Large intestine (tissue), 3 donors: ENCODE results near the gene RSL1D1. TPM values are rescaled to one million over a fixed set of nuclear protein-coding genes. Genes with fewer than 3 reads are reported as not detected.

Experiments
- DNase-seq, 2 donors: peaks; one replicate each; pipeline versions ENCODE4 v3.0.0 to v3.0.0-alpha.2; 2013
- H3K27ac ChIP-seq: one replicate; pipeline ENCODE4 v1.5.1; 2013; ENCODE audit warnings: low read length
- H3K27me3 ChIP-seq: 2 replicates; pipeline ENCODE4 v1.6.1; 2013; ENCODE audit warnings: low read length; ENCODE audit not compliant: control insufficient read depth, insufficient read depth
- H3K36me3 ChIP-seq: 2 replicates; pipeline ENCODE4 v1.6.1; 2013; ENCODE audit warnings: low read length; ENCODE audit not compliant: control insufficient read depth, insufficient read depth
- H3K4me1 ChIP-seq: one replicate; pipeline ENCODE4 v1.6.1; 2013; ENCODE audit warnings: low read length; ENCODE audit not compliant: control insufficient read depth, insufficient read depth
- H3K4me3 ChIP-seq: one replicate; pipeline ENCODE4 v1.5.1; 2013; ENCODE audit warnings: low read length
- H3K9me3 ChIP-seq: one replicate; pipeline ENCODE4 v1.6.1; 2013; ENCODE audit warnings: mild to moderate bottlenecking, low read depth, low read length, moderate library complexity; ENCODE audit not compliant: control insufficient read depth
- WGBS: methylation state at CpG from one replicate; pipeline ENCODE4 v1.1.5; 2013; ENCODE audit warnings: low lambda C conversion rate; ENCODE audit not compliant: insufficient coverage; 5-methylcytosine and 5-hydroxymethylcytosine counted together
- polyA plus RNA-seq: library from polyadenylated mRNA; unstranded; fragments of 120-200 nt; gene quantifications from one replicate; pipeline ENCODE4 v1.2.1, GENCODE V29; 2013

Gene RSL1D1
- polyA plus RNA-seq, 1 donor = 251 TPM

DNA sequence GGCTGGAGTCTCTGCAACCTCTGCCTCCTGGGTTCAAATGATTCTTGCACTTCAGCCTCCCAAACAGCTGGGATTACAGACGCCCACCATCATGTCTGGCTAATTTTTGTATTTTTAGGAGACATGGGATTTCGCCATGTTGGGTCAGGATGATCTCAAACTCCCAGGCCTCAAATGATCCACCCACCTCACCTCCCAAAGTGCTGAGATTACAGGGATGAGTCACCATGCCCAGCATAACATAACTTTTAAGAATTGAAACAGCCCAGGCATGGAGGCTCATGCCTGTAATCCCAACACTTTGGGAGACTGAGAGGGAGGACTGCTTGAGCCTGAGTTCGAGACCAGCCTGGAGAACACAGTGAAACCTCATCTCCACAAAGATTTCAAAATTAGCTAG is 2.5 kb downstream of the RSL1D1 start:
- Histone ChIP-seq H3K4me3 (no peak overlapping the region), H3K27ac (no peak overlapping the region), H3K27me3 (no peaks in the 10 kb centered on the region), H3K9me3 (no peaks in the 10 kb centered on the region), H3K4me1 (peaks cover 2% of the 10 kb centered on the region), H3K36me3 (peaks cover 51% of the 10 kb centered on the region)
- DNase-seq = no peak
- WGBS = no CpG with 5 or more reads among the region's 3 CpGs

GRCh38 chr16:11844499-11844898 is 6.8 kb downstream of the RSL1D1 start:
- Histone ChIP-seq H3K9me3 (no peaks in the 10 kb centered on the region), H3K27me3 (no peaks in the 10 kb centered on the region), H3K4me3 (no peak overlapping the region), H3K4me1 (no peaks in the 10 kb centered on the region), H3K36me3 (peaks cover 77% of the 10 kb centered on the region), H3K27ac (no peak overlapping the region)
- no CpG with 5 or more reads among the region's 4 CpGs for WGBS
- no peak for DNase-seq

DNA sequence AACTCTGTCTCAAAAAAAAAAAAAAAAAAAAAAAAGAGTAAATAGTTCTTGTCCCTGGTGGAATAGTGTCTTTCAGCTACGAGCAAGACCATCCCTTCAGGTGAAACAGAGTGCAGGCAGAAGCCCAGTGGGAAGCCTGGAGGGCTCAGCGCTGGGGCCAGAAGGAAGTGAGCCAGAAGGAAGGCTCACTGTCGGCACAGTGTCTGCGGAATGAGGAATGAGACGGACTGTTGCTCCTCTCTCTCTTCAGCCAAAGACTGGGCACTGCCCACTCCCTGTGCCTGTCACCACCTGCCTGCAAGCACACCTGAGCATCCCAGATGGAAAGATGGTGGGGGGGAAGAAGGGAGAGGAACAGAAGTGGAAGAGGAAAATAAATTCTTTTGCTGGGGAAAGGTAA is 7.5 kb downstream of the RSL1D1 start:
- H3K9me3 ChIP-seq = no peaks in the 10 kb centered on the region
- H3K27ac ChIP-seq = no peak overlapping the region
- no peak overlapping the region for H3K4me3 ChIP-seq
- H3K4me1 ChIP-seq = no peaks in the 10 kb centered on the region
- DNase-seq = no peak
- H3K36me3 ChIP-seq = peaks cover 78% of the 10 kb centered on the region
- H3K27me3 ChIP-seq = no peaks in the 10 kb centered on the region
- WGBS = no CpG with 5 or more reads among the region's 5 CpGs

- Histone ChIP-seq H3K4me1 (no peaks in the 10 kb centered on the region), H3K27ac (no peak overlapping the region), H3K36me3 (peaks cover 79% of the 10 kb centered on the region), H3K27me3 (no peaks in the 10 kb centered on the region), H3K4me3 (no peak overlapping the region), H3K9me3 (no peaks in the 10 kb centered on the region)
- no peak for DNase-seq
- WGBS = no CpG with 5 or more reads among the region's 11 CpGs
Measured at GRCh38 chr16:11843206-11843605, 8.1 kb downstream of the RSL1D1 start.

DNA sequence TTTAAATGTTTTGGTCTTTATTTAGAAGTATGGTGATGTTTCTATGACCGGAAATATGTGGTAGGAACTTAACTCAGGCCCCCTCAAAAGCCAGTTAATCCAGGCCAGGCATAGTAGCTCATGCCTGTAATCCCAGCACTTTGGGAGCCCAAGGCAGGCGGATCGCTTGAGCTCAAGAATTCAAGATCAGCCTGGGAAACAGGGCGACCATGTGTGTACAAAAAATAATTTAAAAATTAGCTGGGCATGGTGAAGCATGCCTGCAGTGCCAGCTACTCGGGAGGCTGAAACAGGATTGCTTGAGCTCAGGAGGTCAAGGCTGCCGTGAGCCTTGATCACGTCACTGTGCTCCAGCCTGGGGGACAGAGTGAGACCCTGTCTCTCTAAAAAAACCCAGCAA is 10.3 kb downstream of the RSL1D1 start:
- no peak overlapping the region for H3K27ac ChIP-seq
- H3K27me3 ChIP-seq = no peaks in the 10 kb centered on the region
- no peaks in the 10 kb centered on the region for H3K4me1 ChIP-seq
- DNase-seq = no peak
- H3K36me3 ChIP-seq = peaks cover 81% of the 10 kb centered on the region
- 100% methylated on average over 1 of the region's 7 CpGs for WGBS
- no peak overlapping the region for H3K4me3 ChIP-seq
- no peaks in the 10 kb centered on the region for H3K9me3 ChIP-seq

DNA sequence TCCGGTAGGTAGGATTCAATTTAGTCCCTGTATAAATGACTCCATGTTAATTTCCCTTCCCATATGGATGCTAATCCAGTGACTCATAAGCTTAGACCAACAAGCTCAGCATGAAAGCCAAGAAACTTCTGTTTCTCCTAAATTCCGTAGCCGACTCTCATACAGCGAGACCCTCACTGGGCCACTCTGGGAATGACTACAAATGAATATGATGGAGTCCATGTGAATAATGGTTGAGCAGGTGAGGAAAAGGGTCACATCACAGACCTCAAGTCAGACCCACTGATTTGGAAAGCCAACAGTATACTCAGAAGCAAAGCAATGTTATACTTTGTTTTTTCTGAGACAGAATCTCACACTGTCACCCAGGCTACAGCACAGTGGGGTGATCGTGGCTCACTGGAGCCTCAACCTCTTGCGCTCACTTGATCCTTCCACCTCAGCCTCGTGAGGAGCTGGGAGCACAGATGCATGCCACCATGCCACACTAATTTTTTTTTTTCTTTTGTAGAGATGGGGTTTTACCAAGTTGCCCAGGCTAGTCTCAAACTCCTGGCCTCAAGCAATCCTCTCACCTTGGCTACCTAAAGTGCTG is 14.6 kb downstream of the RSL1D1 start:
- no peak overlapping the region for H3K27ac ChIP-seq
- H3K36me3 ChIP-seq = peaks cover 53% of the 10 kb centered on the region
- H3K4me3 ChIP-seq = no peak overlapping the region
- no peak for DNase-seq
- no peaks in the 10 kb centered on the region for H3K4me1 ChIP-seq
- no peaks in the 10 kb centered on the region for H3K27me3 ChIP-seq
- no peaks in the 10 kb centered on the region for H3K9me3 ChIP-seq
- WGBS = no CpG with 5 or more reads among the region's 7 CpGs

DNA sequence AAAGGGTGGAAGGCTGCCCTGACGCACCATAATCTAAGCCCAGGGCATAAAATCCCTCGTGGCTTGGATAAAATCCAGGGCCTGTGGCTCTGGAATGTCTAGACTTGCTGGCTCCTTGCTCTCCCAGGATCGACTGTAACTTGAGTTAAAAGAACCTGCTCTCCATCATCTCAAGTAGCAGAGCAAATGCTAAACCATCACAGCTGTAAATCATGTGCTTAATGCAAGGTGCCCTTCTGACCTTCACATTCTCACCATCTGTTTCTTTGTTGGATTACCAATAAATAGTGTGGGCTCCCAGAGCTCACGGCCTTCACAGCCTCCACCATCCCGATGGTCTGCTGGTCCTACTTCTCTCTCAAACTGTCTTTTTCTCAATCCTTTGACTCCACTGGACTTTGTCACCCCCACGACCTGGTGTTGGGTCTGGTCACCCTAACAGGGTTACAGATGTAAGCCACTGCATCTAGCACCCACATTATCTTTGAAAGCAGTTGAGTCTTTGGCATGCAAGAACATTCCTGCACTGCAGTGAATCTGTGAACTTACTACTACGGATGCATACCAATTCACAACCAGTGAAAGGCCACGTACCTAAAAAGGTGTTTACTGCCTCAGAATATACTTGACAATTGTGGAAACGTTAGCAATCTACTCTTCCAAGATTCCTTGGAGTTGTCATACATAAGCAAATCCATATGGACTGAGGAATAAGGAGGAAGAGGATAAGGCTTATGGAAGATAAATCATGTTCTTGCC is 15.3 kb downstream of the RSL1D1 start:
- DNase-seq = peak in 1 of 2 donors; percentile 8
- Histone ChIP-seq H3K4me1 (no peaks in the 10 kb centered on the region), H3K4me3 (no peak overlapping the region), H3K27ac (no peak overlapping the region), H3K9me3 (no peaks in the 10 kb centered on the region), H3K36me3 (peaks cover 48% of the 10 kb centered on the region), H3K27me3 (no peaks in the 10 kb centered on the region)
- WGBS = 60% methylated on average over 1 of the region's 9 CpGs

- no peaks in the 10 kb centered on the region for H3K27me3 ChIP-seq
- no peak overlapping the region for H3K4me3 ChIP-seq
- no peak overlapping the region for H3K27ac ChIP-seq
- WGBS = no CpG with 5 or more reads among the region's 4 CpGs
- H3K9me3 ChIP-seq = no peaks in the 10 kb centered on the region
- DNase-seq = no peak
- no peaks in the 10 kb centered on the region for H3K4me1 ChIP-seq
- H3K36me3 ChIP-seq = peaks cover 40% of the 10 kb centered on the region
Measured at GRCh38 chr16:11835309-11835708, 16.0 kb downstream of the RSL1D1 start.

GRCh38 chr16:11833951-11834695 is 17.2 kb downstream of the RSL1D1 start:
- no peaks in the 10 kb centered on the region for H3K9me3 ChIP-seq
- no CpG with 5 or more reads among the region's 6 CpGs for WGBS
- no peak overlapping the region for H3K27ac ChIP-seq
- H3K36me3 ChIP-seq = peaks cover 29% of the 10 kb centered on the region
- DNase-seq = no peak
- H3K4me3 ChIP-seq = no peak overlapping the region
- H3K4me1 ChIP-seq = no peaks in the 10 kb centered on the region
- no peaks in the 10 kb centered on the region for H3K27me3 ChIP-seq

- no peak overlapping the region for H3K27ac ChIP-seq
- no peaks in the 10 kb centered on the region for H3K27me3 ChIP-seq
- no peaks in the 10 kb centered on the region for H3K9me3 ChIP-seq
- no peaks in the 10 kb centered on the region for H3K36me3 ChIP-seq
- no CpG with 5 or more reads among the region's 5 CpGs for WGBS
- peaks cover 5% of the 10 kb centered on the region for H3K4me1 ChIP-seq
- no peak for DNase-seq
- no peak overlapping the region for H3K4me3 ChIP-seq
Measured at GRCh38 chr16:11828696-11829095, 22.6 kb downstream of the RSL1D1 start.
